H9 (cell line): Measurements from ENCODE around the gene ECE1. TPM values are rescaled to one million over a fixed set of nuclear protein-coding genes. Genes with fewer than 3 reads are reported as not detected.

Source experiments
- DNase-seq: peaks from one replicate; pipeline ENCODE4 v3.0.0-alpha.2; 2017
- H2AFZ ChIP-seq: one replicate; pipeline ENCODE4 v1.6.1; 2013; ENCODE audit warnings: mild to moderate bottlenecking, low read length, control low read depth, moderate library complexity
- H2AK5ac ChIP-seq: 2 replicates; pipeline ENCODE4 v1.6.1; 2013; ENCODE audit warnings: low read length, control low read depth, mixed read lengths; ENCODE audit not compliant: insufficient read length
- H2BK120ac ChIP-seq: one replicate; pipeline ENCODE4 v1.6.1; 2013; ENCODE audit warnings: low read depth, mild to moderate bottlenecking, low read length, control low read depth, inconsistent platforms; ENCODE audit not compliant: poor library complexity, severe bottlenecking
- H2BK12ac ChIP-seq: 2 replicates; pipeline ENCODE4 v1.6.1; 2013; ENCODE audit warnings: low read length, control low read depth, mixed read lengths, low read depth; ENCODE audit not compliant: insufficient read length
- H2BK15ac ChIP-seq: 2 replicates; pipeline ENCODE4 v1.6.1; 2013; ENCODE audit warnings: low read depth, low read length, control low read depth
- H2BK20ac ChIP-seq: one replicate; pipeline ENCODE4 v1.6.1; 2013; ENCODE audit warnings: low read depth, mild to moderate bottlenecking, low read length, control low read depth, inconsistent platforms; ENCODE audit not compliant: poor library complexity, severe bottlenecking
- H2BK5ac ChIP-seq: 2 replicates; pipeline ENCODE4 v1.6.1; 2013; ENCODE audit warnings: low read length, control low read depth, mixed read lengths; ENCODE audit not compliant: insufficient read length
- H3K14ac ChIP-seq: 2 replicates; pipeline ENCODE4 v1.6.1; 2013; ENCODE audit warnings: low read length, control low read depth; ENCODE audit not compliant: insufficient read depth
- H3K18ac ChIP-seq: 2 replicates; pipeline ENCODE4 v1.6.1; 2013; ENCODE audit warnings: low read depth, mild to moderate bottlenecking, mixed read lengths, low read length, control low read depth; ENCODE audit not compliant: insufficient read length
- H3K23ac ChIP-seq: 2 replicates; pipeline ENCODE4 v1.6.1; 2013; ENCODE audit warnings: low read length, control low read depth, mixed read lengths, low read depth; ENCODE audit not compliant: insufficient read length
- H3K23me2 ChIP-seq: 2 replicates; pipeline ENCODE4 v1.6.1; 2013; ENCODE audit warnings: low read depth, mild to moderate bottlenecking, mixed read lengths, low read length, control low read depth; ENCODE audit not compliant: insufficient read length, poor library complexity, severe bottlenecking
- H3K27ac ChIP-seq: 2 replicates; pipeline ENCODE4 v1.5.1; 2013; ENCODE audit warnings: low read length, control low read depth, mixed read lengths, low read depth; ENCODE audit not compliant: insufficient read length
- H3K27me3 ChIP-seq: 2 replicates; pipeline ENCODE4 v1.6.1; 2013; ENCODE audit warnings: low read length, control low read depth, inconsistent platforms; ENCODE audit not compliant: insufficient read depth
- H3K4ac ChIP-seq: 2 replicates; pipeline ENCODE4 v1.6.1; 2013; ENCODE audit warnings: low read depth, mild to moderate bottlenecking, control low read depth, inconsistent platforms, low read length, moderate library complexity
- H3K4me1 ChIP-seq: 2 replicates; pipeline ENCODE4 v1.6.1; 2013; ENCODE audit warnings: low read length, control low read depth, inconsistent platforms; ENCODE audit not compliant: insufficient read depth
- H3K4me2 ChIP-seq: 2 replicates; pipeline ENCODE4 v1.6.1; 2013; ENCODE audit warnings: low read length, control low read depth, mixed read lengths; ENCODE audit not compliant: insufficient read length, insufficient read depth
- H3K56ac ChIP-seq: 2 replicates; pipeline ENCODE4 v1.6.1; 2013; ENCODE audit warnings: low read depth, mild to moderate bottlenecking, mixed read lengths, low read length, control low read depth; ENCODE audit not compliant: insufficient read length
- H3K79me1 ChIP-seq: 2 replicates; pipeline ENCODE4 v1.6.1; 2013; ENCODE audit warnings: low read depth, mild to moderate bottlenecking, moderate library complexity, low read length, control low read depth, inconsistent platforms; ENCODE audit not compliant: insufficient read depth, poor library complexity, severe bottlenecking
- H3K79me2 ChIP-seq: 2 replicates; pipeline ENCODE4 v1.6.1; 2013; ENCODE audit warnings: low read length, control low read depth, inconsistent platforms; ENCODE audit not compliant: insufficient read depth
- H3K9ac ChIP-seq: 2 replicates; pipeline ENCODE4 v1.6.1; 2013; ENCODE audit warnings: low read length, control low read depth, mixed read lengths; ENCODE audit not compliant: insufficient read length; ENCODE audit errors: extremely low read depth
- H3K9me3 ChIP-seq: one replicate; pipeline ENCODE4 v1.6.1; 2013; ENCODE audit warnings: low read depth, low read length, inconsistent platforms; ENCODE audit not compliant: control insufficient read depth
- H3T11ph ChIP-seq: one replicate; pipeline ENCODE4 v1.6.1; 2013; ENCODE audit warnings: mild to moderate bottlenecking, low read length, control low read depth, inconsistent platforms
- H4K20me1 ChIP-seq: one replicate; pipeline ENCODE4 v1.6.1; 2013; ENCODE audit not compliant: control insufficient read depth, insufficient read length, insufficient read depth
- H4K5ac ChIP-seq: 2 replicates; pipeline ENCODE4 v1.6.1; 2013; ENCODE audit warnings: low read depth, mild to moderate bottlenecking, mixed read lengths, low read length, control low read depth; ENCODE audit not compliant: insufficient read length
- H4K8ac ChIP-seq: replicated peaks from 2 replicates; pipeline ENCODE4 v1.6.1; 2013; ENCODE audit warnings: low read length, control low read depth, mixed read lengths, low read depth; ENCODE audit not compliant: insufficient read length
- H4K91ac ChIP-seq: 2 replicates; pipeline ENCODE4 v1.6.1; 2013; ENCODE audit warnings: low read depth, mild to moderate bottlenecking, moderate library complexity, mixed read lengths, low read length, control low read depth; ENCODE audit not compliant: insufficient read length
- H3K27ac Mint-ChIP-seq, 3 experiments: 2 replicates in 2 of 3; 3 replicates in 1 of 3; pipeline ENCODE4 v1.8.0; 2020 to 2021; ENCODE audit warnings: mixed read lengths in 3 of 3, mild to moderate bottlenecking in 1 of 3, moderate library complexity in 1 of 3
- H3K27me3 Mint-ChIP-seq: 2 replicates; pipeline ENCODE4 v1.8.0; 2021; ENCODE audit warnings: low read depth, mild to moderate bottlenecking, moderate library complexity, mixed read lengths
- H3K36me3 Mint-ChIP-seq, 3 experiments: 2 replicates in 2 of 3; 3 replicates in 1 of 3; pipeline ENCODE4 v1.8.0; 2020 to 2021; ENCODE audit warnings: low read depth in 3 of 3, mixed read lengths in 3 of 3; ENCODE audit not compliant: insufficient read depth in 1 of 3
- H3K4me1 Mint-ChIP-seq, 2 experiments: 2 replicates each; pipeline ENCODE4 v1.8.0; 2020; ENCODE audit warnings: mixed read lengths in 2 of 2
- H3K4me3 Mint-ChIP-seq, 2 experiments: 2 replicates in 1 of 2; 3 replicates in 1 of 2; pipeline ENCODE4 v1.8.0; 2020 to 2021; ENCODE audit warnings: mild to moderate bottlenecking in 2 of 2, mixed read lengths in 2 of 2, moderate library complexity in 1 of 2
- H3K9me3 Mint-ChIP-seq, 2 experiments: 2 replicates in 1 of 2; 3 replicates in 1 of 2; pipeline ENCODE4 v1.8.0; 2020; ENCODE audit warnings: mild to moderate bottlenecking in 2 of 2, mixed read lengths in 2 of 2, moderate library complexity in 1 of 2
- WGBS: extraction: QIAGEN DNeasy Blood & Tissue Kit; methylation state at CpG from one replicate; pipeline ENCODE4 v1.1.7; 2013; ENCODE audit warnings: missing lambda C conversion rate, low lambda C conversion rate, mixed read lengths; ENCODE audit not compliant: insufficient read length; ENCODE audit errors: extremely low coverage; 5-methylcytosine and 5-hydroxymethylcytosine counted together
- total RNA-seq: library from RNA; stranded (reverse); gene quantifications from 2 replicates; pipeline ENCODE4 v1.2.1, GENCODE V29; 2021
- TF ChIP-seq, protein P1 (sequence below): fragments of 200-600 bp; sonication (generic); conservative IDR thresholded peaks from 3 replicates; pipeline ENCODE4 v1.8.0; 2021; ENCODE audit warnings: antibody characterized with exemption, mild to moderate bottlenecking

Gene ECE1
- total RNA-seq, 1 experiment from 2014 or later, result 31.1 TPM

DNA sequence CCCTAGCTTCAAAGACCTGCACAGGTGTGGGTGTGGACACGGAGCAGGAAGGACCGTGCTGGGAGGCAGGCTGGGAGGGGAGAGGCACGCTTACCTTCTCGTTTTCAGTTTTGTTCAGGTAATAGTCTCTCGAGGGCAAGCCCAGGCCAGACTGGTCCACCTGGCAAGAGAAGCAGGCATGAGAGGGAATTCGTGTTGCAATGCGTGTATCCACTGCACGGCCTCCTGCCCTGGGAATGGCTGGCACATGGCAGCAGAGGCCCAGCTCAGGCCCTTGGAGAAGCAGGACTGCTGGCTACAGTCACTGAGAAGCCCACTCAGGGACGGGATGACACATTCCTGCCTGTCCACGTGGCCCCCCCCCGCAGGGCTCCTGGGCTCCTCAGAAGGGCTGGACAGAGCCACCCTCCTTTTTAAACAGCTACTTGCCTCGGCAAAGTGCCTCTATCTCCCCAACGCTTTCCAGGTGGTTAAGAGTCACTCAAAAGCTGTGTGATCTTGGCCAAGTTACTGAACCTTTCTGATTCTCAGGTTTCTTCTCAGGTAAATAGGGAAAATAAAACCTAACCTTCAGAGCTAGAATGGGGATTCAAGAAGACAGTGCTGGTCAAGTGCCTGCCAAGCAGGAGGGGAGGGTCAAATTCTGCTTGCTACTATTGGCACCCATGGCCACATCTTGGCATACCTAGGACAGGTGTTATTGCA, 32.7 kb downstream of the ECE1 start:
- H2BK5ac ChIP-seq, result no peak overlapping the region
- no peak overlapping the region for H3K23ac ChIP-seq
- no peak overlapping the region for H2AFZ ChIP-seq
- no peak overlapping the region for H4K91ac ChIP-seq
- H4K8ac ChIP-seq, result no peak overlapping the region
- H3K27me3 Mint-ChIP-seq, result no peaks in the 10 kb centered on the region
- no peak overlapping the region for H3K56ac ChIP-seq
- no peak overlapping the region for H2BK15ac ChIP-seq
- no peaks in the 10 kb centered on the region for H3K27me3 ChIP-seq
- H3K4me1 Mint-ChIP-seq, result peaks cover 12 to 17% of the 10 kb centered on the region in 2 experiments
- no peak for DNase-seq
- H3K27ac Mint-ChIP-seq, result peak overlapping the region in 1 of 3 experiments; percentile 44; a peak in 1 of 7 replicates
- H3K23me2 ChIP-seq, result no peaks in the 10 kb centered on the region
- no CpG with 5 or more reads among the region's 13 CpGs for WGBS
- H3K27ac ChIP-seq, result no peak overlapping the region
- no peak overlapping the region for H4K5ac ChIP-seq
- no peak overlapping the region for H2AK5ac ChIP-seq
- no peaks in the 10 kb centered on the region for H3K9me3 Mint-ChIP-seq
- H3T11ph ChIP-seq, result no peak overlapping the region
- no peak overlapping the region for H3K9ac ChIP-seq
- no peak overlapping the region for H3K4me2 ChIP-seq
- TF ChIP-seq, protein P1, sequence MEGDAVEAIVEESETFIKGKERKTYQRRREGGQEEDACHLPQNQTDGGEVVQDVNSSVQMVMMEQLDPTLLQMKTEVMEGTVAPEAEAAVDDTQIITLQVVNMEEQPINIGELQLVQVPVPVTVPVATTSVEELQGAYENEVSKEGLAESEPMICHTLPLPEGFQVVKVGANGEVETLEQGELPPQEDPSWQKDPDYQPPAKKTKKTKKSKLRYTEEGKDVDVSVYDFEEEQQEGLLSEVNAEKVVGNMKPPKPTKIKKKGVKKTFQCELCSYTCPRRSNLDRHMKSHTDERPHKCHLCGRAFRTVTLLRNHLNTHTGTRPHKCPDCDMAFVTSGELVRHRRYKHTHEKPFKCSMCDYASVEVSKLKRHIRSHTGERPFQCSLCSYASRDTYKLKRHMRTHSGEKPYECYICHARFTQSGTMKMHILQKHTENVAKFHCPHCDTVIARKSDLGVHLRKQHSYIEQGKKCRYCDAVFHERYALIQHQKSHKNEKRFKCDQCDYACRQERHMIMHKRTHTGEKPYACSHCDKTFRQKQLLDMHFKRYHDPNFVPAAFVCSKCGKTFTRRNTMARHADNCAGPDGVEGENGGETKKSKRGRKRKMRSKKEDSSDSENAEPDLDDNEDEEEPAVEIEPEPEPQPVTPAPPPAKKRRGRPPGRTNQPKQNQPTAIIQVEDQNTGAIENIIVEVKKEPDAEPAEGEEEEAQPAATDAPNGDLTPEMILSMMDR, result no peak
- no peak overlapping the region for H3K18ac ChIP-seq
- no peak overlapping the region for H2BK120ac ChIP-seq
- H3K79me1 ChIP-seq, result no peaks in the 10 kb centered on the region
- peaks cover 10% of the 10 kb centered on the region for H3K4me1 ChIP-seq
- no peak overlapping the region for H2BK12ac ChIP-seq
- no peak overlapping the region for H2BK20ac ChIP-seq
- H4K20me1 ChIP-seq, result no peaks in the 10 kb centered on the region
- H3K4me3 Mint-ChIP-seq, result no peak overlapping the region
- no peak overlapping the region for H3K14ac ChIP-seq
- no peaks in the 10 kb centered on the region for H3K79me2 ChIP-seq
- H3K4ac ChIP-seq, result no peak overlapping the region
- no peaks in the 10 kb centered on the region for H3K9me3 ChIP-seq
- peaks cover 3 to 22% (median 6%) of the 10 kb centered on the region in 3 experiments; a peak in 6 of 7 replicates for H3K36me3 Mint-ChIP-seq
